Measurements from ENCODE around the gene C2orf74.

DNA sequence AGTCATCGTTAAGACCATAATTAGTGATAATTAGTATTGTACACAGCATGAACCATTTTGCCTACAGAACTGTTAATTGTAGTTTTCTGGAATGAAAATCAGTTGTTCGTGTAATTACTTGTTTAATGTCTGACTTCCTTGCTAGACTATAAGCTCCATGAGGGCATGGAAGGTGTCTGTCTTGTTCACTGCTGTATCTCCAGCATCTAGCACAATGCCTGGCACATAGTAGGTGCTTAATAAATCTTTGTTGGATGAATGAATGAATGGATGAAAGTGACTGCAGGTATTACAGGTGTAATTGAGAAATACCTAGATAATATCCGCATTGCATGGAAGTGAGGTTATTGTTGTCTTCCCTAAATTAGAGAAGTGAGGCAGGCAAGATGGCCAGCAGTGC, 21.8 kb downstream of the C2orf74 start:
- TF ChIP-seq, protein P1, sequence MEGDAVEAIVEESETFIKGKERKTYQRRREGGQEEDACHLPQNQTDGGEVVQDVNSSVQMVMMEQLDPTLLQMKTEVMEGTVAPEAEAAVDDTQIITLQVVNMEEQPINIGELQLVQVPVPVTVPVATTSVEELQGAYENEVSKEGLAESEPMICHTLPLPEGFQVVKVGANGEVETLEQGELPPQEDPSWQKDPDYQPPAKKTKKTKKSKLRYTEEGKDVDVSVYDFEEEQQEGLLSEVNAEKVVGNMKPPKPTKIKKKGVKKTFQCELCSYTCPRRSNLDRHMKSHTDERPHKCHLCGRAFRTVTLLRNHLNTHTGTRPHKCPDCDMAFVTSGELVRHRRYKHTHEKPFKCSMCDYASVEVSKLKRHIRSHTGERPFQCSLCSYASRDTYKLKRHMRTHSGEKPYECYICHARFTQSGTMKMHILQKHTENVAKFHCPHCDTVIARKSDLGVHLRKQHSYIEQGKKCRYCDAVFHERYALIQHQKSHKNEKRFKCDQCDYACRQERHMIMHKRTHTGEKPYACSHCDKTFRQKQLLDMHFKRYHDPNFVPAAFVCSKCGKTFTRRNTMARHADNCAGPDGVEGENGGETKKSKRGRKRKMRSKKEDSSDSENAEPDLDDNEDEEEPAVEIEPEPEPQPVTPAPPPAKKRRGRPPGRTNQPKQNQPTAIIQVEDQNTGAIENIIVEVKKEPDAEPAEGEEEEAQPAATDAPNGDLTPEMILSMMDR (conservative IDR thresholded peaks at IDR 0.05; ENCODE audit: low read depth, low read length): no peak
- TF ChIP-seq EZH2 (IDR thresholded peaks at IDR 0.05; ENCODE audit: borderline replicate concordance, low read depth, low read length, poor library complexity, severe bottlenecking): no peak
